Stimulated activated CD4-positive, alpha-beta T cell treated with anti-CD3 and anti-CD28 coated beads, TNF-alpha, amount 100 ng/mL, for 48 hours (primary cell): ENCODE results near the gene PTGR1.
"Not testable (repeated sequence)": the region's sequence is repeated elsewhere in the genome, so short reads cannot be mapped to it uniquely, and the experiment has no call there.

Source experiments
- DNase-seq, 3 donors: peaks; one replicate each; pipeline ENCODE4 v3.0.0-alpha.2; 2020; ENCODE audit warnings: low read depth in 3 of 3

The PTGR1 gene

GRCh38 chr9:111599092-111599954 lies at the start of gene PTGR1:
PTGR1 (minus strand) TSS chr9:111599647; CDS start chr9:111597422, 2,225 bp downstream.
- peak in 1 of 3 donors; percentile 1 for DNase-seq

GRCh38 chr9:111649016-111649415 lies 49.6 kb upstream of the PTGR1 start:
- no peak for DNase-seq

- no peak for DNase-seq
Observed at GRCh38 chr9:111648066-111648465, 48.6 kb upstream of the PTGR1 start.

GRCh38 chr9:111646417-111646816 lies 47.0 kb upstream of the PTGR1 start:
- no peak for DNase-seq

- no peak for DNase-seq
Observed at GRCh38 chr9:111645806-111646205, 46.4 kb upstream of the PTGR1 start.

- no peak for DNase-seq
Observed at GRCh38 chr9:111644195-111644772, 44.8 kb upstream of the PTGR1 start.

- DNase-seq, result no peak
Observed at GRCh38 chr9:111637421-111637950, 38.0 kb upstream of the PTGR1 start.

- no peak for DNase-seq
Observed at GRCh38 chr9:111634860-111635259, 35.4 kb upstream of the PTGR1 start.

- DNase-seq, result no peak
Observed at GRCh38 chr9:111633389-111633736, 33.9 kb upstream of the PTGR1 start.

GRCh38 chr9:111632695-111633388 lies 33.4 kb upstream of the PTGR1 start:
- DNase-seq, result no peak

GRCh38 chr9:111632060-111632459 lies 32.6 kb upstream of the PTGR1 start:
- no peak for DNase-seq

- peak; percentile 83 to 94 (median 90) for DNase-seq
Observed at GRCh38 chr9:111631214-111631971, 31.9 kb upstream of the PTGR1 start, which contains the start of gene DNAJC25. DNAJC25 (plus strand) TSS chr9:111631334; CDS start chr9:111631408, 74 bp downstream.

GRCh38 chr9:111630964-111631213 lies 31.4 kb upstream of the PTGR1 start:
- DNase-seq, result no peak

- no peak for DNase-seq
Observed at GRCh38 chr9:111630182-111630963, 30.9 kb upstream of the PTGR1 start.

- no peak for DNase-seq
Observed at GRCh38 chr9:111628411-111628810, 29.0 kb upstream of the PTGR1 start.

GRCh38 chr9:111627260-111627963 lies 28.0 kb upstream of the PTGR1 start:
- no peak for DNase-seq

- no peak for DNase-seq
Observed at GRCh38 chr9:111622626-111623025, 23.2 kb upstream of the PTGR1 start.

- no peak for DNase-seq
Observed at GRCh38 chr9:111621895-111622480, 22.5 kb upstream of the PTGR1 start.

GRCh38 chr9:111617349-111617748 lies 17.9 kb upstream of the PTGR1 start:
- DNase-seq, result not testable (repeated sequence)

- DNase-seq, result no peak
Observed at GRCh38 chr9:111615928-111616327, 16.5 kb upstream of the PTGR1 start.
